ENCODE results near the gene GAS7. TPM values are rescaled to one million over a fixed set of nuclear protein-coding genes. Genes with fewer than 3 reads are reported as not detected.

Gene GAS7
- total and polyA plus RNA-seq, 2 experiments from 2014 or later = 1.9 to 10.7 TPM

- Mint-ChIP-seq H3K36me3 (ENCODE audit: low read depth) (no peaks in the 10 kb centered on the region), H3K27me3 (ENCODE audit: insufficient read depth, low read depth, poor library complexity) (peaks cover 4% of the 10 kb centered on the region), H3K4me1 (peaks cover 18% of the 10 kb centered on the region), H3K4me3 (no peak overlapping the region), H3K9me3 (no peaks in the 10 kb centered on the region), H3K27ac (no peak overlapping the region)
- Histone ChIP-seq H3K36me3 (ENCODE audit: insufficient read depth) (no peaks in the 10 kb centered on the region), H3K79me2 (replicated peaks; ENCODE audit: insufficient read depth) (no peaks in the 10 kb centered on the region), H3K9me2 (ENCODE audit: insufficient read depth) (no peaks in the 10 kb centered on the region), H3K4me1 (ENCODE audit: insufficient read depth) (no peaks in the 10 kb centered on the region), H3K27me3 (ENCODE audit: insufficient read depth) (no peaks in the 10 kb centered on the region), H3K4me2 (no peak overlapping the region), H2AFZ (no peak overlapping the region), H3K27ac (ENCODE audit: low read depth) (no peak overlapping the region), H3F3A (replicated peaks; ENCODE audit: low read depth) (no peaks in the 10 kb centered on the region), H3K4me3 (no peak overlapping the region), H4K20me1 (replicated peaks; ENCODE audit: insufficient read depth) (no peaks in the 10 kb centered on the region)
- TF ChIP-seq JUNB (IDR thresholded peaks at IDR 0.05; ENCODE audit: unreplicated experiment) (no peak), ZNF114 (CRISPR knock-in tag; IDR thresholded peaks at IDR 0.05) (no peak)
- TF ChIP-seq, protein P1, sequence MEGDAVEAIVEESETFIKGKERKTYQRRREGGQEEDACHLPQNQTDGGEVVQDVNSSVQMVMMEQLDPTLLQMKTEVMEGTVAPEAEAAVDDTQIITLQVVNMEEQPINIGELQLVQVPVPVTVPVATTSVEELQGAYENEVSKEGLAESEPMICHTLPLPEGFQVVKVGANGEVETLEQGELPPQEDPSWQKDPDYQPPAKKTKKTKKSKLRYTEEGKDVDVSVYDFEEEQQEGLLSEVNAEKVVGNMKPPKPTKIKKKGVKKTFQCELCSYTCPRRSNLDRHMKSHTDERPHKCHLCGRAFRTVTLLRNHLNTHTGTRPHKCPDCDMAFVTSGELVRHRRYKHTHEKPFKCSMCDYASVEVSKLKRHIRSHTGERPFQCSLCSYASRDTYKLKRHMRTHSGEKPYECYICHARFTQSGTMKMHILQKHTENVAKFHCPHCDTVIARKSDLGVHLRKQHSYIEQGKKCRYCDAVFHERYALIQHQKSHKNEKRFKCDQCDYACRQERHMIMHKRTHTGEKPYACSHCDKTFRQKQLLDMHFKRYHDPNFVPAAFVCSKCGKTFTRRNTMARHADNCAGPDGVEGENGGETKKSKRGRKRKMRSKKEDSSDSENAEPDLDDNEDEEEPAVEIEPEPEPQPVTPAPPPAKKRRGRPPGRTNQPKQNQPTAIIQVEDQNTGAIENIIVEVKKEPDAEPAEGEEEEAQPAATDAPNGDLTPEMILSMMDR (conservative IDR thresholded peaks at IDR 0.05; ENCODE audit: low read depth in 2 of 2) = peak; percentile 59 to 65
- DNase-seq (ENCODE audit: low spot score) (peak; percentile 93), ATAC-seq (peak; percentile 58)
Measured at GRCh38 chr17:9928601-9929333, 269.6 kb downstream of the GAS7 start.

DNA sequence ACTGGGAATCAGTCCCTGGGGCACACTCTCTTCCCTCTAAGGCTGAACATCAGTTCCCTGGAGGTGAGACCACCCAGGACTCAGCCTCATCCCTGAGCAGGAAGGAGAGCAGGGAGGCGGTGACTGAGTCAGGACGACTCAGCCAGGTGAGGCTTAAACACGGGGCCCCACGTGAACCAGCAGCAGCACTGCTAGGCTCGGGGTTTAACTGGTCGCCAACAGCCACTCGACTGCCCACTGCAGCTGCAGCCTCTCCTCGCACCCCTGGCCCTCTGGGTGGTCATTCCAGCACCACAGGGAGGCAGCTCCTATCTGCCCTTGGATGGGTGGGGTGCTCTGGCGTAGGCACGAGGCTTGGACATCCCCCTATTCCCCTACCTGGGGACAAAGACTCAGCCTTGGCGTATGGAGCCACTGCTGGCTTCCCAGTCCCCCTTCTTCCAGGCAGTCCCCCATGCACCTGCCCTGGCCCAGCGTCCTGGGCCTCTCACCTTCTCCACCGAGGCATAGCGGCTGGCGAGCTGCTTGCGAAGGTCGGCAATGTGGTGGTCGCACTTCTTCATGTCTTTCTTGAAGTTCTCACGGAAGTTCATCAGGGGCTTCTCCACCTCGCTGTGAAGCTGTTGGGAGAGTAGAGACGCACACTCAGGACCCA is 272.1 kb downstream of the GAS7 start:
- H3K4me1 Mint-ChIP-seq = peaks cover 11% of the 10 kb centered on the region
- ATAC-seq (no peak), DNase-seq (ENCODE audit: low spot score) (no peak)
- no peaks in the 10 kb centered on the region for H3K9me2 ChIP-seq (ENCODE audit: insufficient read depth)
- no peaks in the 10 kb centered on the region for H3F3A ChIP-seq (replicated peaks; ENCODE audit: low read depth)
- no peak overlapping the region for H3K27ac ChIP-seq (ENCODE audit: low read depth)
- TF ChIP-seq EZH2phosphoT487 (IDR thresholded peaks at IDR 0.05; ENCODE audit: unreplicated experiment) (no peak), NANOG (IDR thresholded peaks at IDR 0.05; ENCODE audit: borderline replicate concordance) (no peak), POLR2AphosphoS5 (IDR thresholded peaks at IDR 0.05; ENCODE audit: low read depth) (no peak), JUNB (IDR thresholded peaks at IDR 0.05; ENCODE audit: unreplicated experiment) (no peak)
- TF ChIP-seq, protein P1 (conservative IDR thresholded peaks at IDR 0.05; ENCODE audit: low read depth in 2 of 2) = no peak
- TF ChIP-seq, protein P2, sequence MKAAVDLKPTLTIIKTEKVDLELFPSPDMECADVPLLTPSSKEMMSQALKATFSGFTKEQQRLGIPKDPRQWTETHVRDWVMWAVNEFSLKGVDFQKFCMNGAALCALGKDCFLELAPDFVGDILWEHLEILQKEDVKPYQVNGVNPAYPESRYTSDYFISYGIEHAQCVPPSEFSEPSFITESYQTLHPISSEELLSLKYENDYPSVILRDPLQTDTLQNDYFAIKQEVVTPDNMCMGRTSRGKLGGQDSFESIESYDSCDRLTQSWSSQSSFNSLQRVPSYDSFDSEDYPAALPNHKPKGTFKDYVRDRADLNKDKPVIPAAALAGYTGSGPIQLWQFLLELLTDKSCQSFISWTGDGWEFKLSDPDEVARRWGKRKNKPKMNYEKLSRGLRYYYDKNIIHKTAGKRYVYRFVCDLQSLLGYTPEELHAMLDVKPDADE (IDR thresholded peaks at IDR 0.05) = no peak
- H4K20me1 ChIP-seq (replicated peaks; ENCODE audit: insufficient read depth) = no peaks in the 10 kb centered on the region
- no peaks in the 10 kb centered on the region for H3K36me3 Mint-ChIP-seq (ENCODE audit: low read depth)
- H3K4me3 Mint-ChIP-seq = no peak overlapping the region
- H3K27me3 Mint-ChIP-seq (ENCODE audit: insufficient read depth, low read depth, poor library complexity) = peaks cover 4% of the 10 kb centered on the region
- no peaks in the 10 kb centered on the region for H3K9me3 Mint-ChIP-seq
- H3K27ac Mint-ChIP-seq = no peak overlapping the region
- H3K4me3 ChIP-seq = no peak overlapping the region
- no peaks in the 10 kb centered on the region for H3K27me3 ChIP-seq (ENCODE audit: insufficient read depth)
- no peak overlapping the region for H3K4me2 ChIP-seq
- H2AFZ ChIP-seq = no peak overlapping the region
- no peaks in the 10 kb centered on the region for H3K36me3 ChIP-seq (ENCODE audit: insufficient read depth)
- no peaks in the 10 kb centered on the region for H3K79me2 ChIP-seq (replicated peaks; ENCODE audit: insufficient read depth)
- no peaks in the 10 kb centered on the region for H3K4me1 ChIP-seq (ENCODE audit: insufficient read depth)
